ENCODE measurements around the gene UBE2G1. TPM values are rescaled to one million over a fixed set of nuclear protein-coding genes. Genes with fewer than 3 reads are reported as not detected.
A peak's percentile ranks its signal among the peaks of the same experiment; 100 is the strongest.

UBE2G1 gene
- total and polyA plus RNA-seq, 7 donors: 54.6 to 239 (median 152) TPM

DNA sequence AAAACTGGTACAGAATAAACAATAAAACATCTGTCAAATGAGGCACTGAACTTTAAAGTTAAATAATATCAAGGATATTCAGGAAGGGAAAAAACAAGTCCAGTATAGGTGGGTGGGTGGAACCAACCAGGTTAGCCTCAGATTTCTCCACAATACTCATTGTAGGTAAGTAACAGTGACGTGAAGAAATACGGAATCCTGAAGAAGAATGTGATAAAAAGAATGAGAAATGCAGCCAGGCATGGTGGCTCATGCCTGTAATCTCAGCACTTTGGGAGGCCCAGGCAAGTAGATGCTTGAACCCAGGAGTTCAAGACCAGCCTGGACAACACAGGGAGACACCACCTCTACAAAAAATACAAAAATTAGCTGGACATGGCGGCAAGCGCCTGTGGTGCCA is 47.3 kb downstream of the UBE2G1 start:
- Histone ChIP-seq H3K27me3 (ENCODE audit: insufficient read depth in 3 of 3, low read length in 2 of 3) (no peaks in the 10 kb centered on the region), H3K27ac (peak overlapping the region; percentile 66), H3K4me3 (no peak overlapping the region), H3K36me3 (ENCODE audit: insufficient read depth in 1 of 2, low read depth in 1 of 2) (peaks cover 0 to 18% of the 10 kb centered on the region in 2 donors), H3K4me1 (peaks cover 79% of the 10 kb centered on the region), H3K9me3 (no peaks in the 10 kb centered on the region)
- ATAC-seq (no peak), DNase-seq (no peak)
- intact Hi-C loops (cut with DNase I): loop anchor here (5.0 kb wide), 2 partner anchors 33 to 43 kb away; no protein-coding TSS in a partner anchor
- TF ChIP-seq CTCF (IDR thresholded peaks at IDR 0.05): no peak
- WGBS, 3 donors: 75 to 89% (median 81%) methylated on average over 4 of the region's 4 CpGs

- Histone ChIP-seq H3K27me3 (ENCODE audit: insufficient read depth in 3 of 3, low read length in 2 of 3) (no peaks in the 10 kb centered on the region), H3K4me1 (peaks cover 79% of the 10 kb centered on the region), H3K9me3 (no peaks in the 10 kb centered on the region), H3K4me3 (peak overlapping the region; percentile 25), H3K27ac (peak overlapping the region; percentile 66), H3K36me3 (ENCODE audit: insufficient read depth in 1 of 2, low read depth in 1 of 2) (peaks cover 0 to 18% of the 10 kb centered on the region in 2 donors)
- ATAC-seq (no peak), DNase-seq (no peak)
- TF ChIP-seq CTCF (IDR thresholded peaks at IDR 0.05): no peak
- 25 to 43% (median 29%) methylated on average over 3 of the region's 3 CpGs for WGBS, 3 donors
- intact Hi-C loops (cut with DNase I): loop anchor here (5.0 kb wide), 2 partner anchors 34 to 44 kb away; no protein-coding TSS in a partner anchor
These were observed 47.9 kb downstream of the UBE2G1 start for GRCh38 chr17:4318596-4318995.

DNA sequence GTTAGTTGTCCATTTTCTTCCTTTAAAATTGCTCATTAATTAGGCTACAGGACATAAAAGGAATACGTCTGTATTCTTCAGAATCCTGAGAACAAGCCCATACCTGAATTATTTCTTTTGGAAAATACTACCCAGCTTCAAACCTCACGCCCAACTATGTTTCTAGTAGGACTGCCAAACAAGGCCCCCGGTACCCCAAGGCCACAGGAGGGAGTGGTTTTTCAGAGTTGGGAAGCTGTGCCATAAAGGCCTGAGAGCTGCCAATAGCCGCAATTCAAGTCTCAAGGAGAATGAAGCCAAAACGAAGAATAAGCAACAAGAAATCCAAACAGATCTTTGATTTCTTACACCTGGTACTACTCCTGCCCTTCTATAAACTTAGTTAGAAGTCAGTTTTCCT is 48.3 kb downstream of the UBE2G1 start:
- intact Hi-C loops (cut with DNase I): loop anchor here (5.0 kb wide), 2 partner anchors 34 to 44 kb away; no protein-coding TSS in a partner anchor
- ATAC-seq (no peak), DNase-seq (no peak)
- Histone ChIP-seq H3K9me3 (no peaks in the 10 kb centered on the region), H3K4me3 (peak overlapping the region; percentile 25), H3K27me3 (ENCODE audit: insufficient read depth in 3 of 3, low read length in 2 of 3) (no peaks in the 10 kb centered on the region), H3K27ac (peak overlapping the region; percentile 66), H3K4me1 (peaks cover 79% of the 10 kb centered on the region), H3K36me3 (ENCODE audit: insufficient read depth in 1 of 2, low read depth in 1 of 2) (peaks cover 0 to 15% of the 10 kb centered on the region in 2 donors)
- WGBS, 3 donors: 20 to 35% (median 21%) methylated on average over 5 of the region's 5 CpGs
- TF ChIP-seq CTCF (IDR thresholded peaks at IDR 0.05): no peak

DNA sequence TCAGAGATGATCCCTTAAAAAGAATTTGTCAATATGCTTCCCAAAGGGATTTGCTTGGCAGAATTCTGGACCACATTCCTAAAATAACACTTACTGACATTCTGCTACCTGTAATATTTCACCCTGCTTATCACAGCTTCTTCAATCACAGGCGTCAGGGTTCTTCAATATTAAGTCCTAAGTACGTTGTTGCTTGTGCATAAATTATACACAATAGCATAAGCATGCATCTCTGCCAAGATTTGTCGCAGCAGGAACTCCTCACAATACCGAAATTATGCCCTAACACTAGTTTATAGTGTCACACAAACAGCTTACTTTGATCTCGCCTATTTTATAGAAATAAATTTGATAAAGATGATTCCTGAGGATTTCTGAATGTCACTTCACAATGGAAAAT is 48.9 kb downstream of the UBE2G1 start:
- Histone ChIP-seq H3K9me3 (no peaks in the 10 kb centered on the region), H3K4me3 (no peak overlapping the region), H3K4me1 (peaks cover 79% of the 10 kb centered on the region), H3K36me3 (ENCODE audit: insufficient read depth in 1 of 2, low read depth in 1 of 2) (peaks cover 0 to 15% of the 10 kb centered on the region in 2 donors), H3K27ac (peak overlapping the region; percentile 66), H3K27me3 (ENCODE audit: insufficient read depth in 3 of 3, low read length in 2 of 3) (no peaks in the 10 kb centered on the region)
- intact Hi-C loops (cut with DNase I): loop anchor here (5.0 kb wide), 2 partner anchors 35 to 45 kb away; no protein-coding TSS in a partner anchor
- WGBS, 3 donors: 14 to 25% (median 23%) methylated on average over 5 of the region's 5 CpGs
- TF ChIP-seq CTCF (IDR thresholded peaks at IDR 0.05): no peak
- DNase-seq: no peak
- ATAC-seq: no peak

DNA sequence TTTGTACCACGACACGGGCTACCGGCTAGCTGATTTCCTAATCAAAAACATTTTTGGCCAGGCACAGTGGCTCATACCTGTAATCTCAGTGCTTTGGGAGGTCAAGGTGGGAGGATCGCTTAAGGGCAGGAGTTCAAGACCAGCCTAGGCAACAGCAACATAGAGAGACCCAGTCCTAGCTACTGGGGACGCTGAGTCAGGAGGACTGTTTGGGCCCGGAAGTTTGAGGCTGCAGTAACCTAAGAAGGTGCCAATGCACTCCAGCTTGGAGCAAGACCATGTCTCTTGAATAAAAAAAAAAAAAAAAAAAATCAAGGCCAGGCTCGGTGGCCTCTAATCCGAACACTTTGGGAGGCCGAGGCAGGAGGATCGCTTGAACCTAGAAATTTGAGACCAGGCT is 49.8 kb downstream of the UBE2G1 start:
- Histone ChIP-seq H3K27ac (peak overlapping the region; percentile 66), H3K4me3 (no peak overlapping the region), H3K4me1 (peaks cover 70% of the 10 kb centered on the region), H3K27me3 (ENCODE audit: insufficient read depth in 3 of 3, low read length in 2 of 3) (no peaks in the 10 kb centered on the region), H3K9me3 (no peaks in the 10 kb centered on the region), H3K36me3 (ENCODE audit: insufficient read depth in 1 of 2, low read depth in 1 of 2) (peaks cover 0 to 15% of the 10 kb centered on the region in 2 donors)
- ATAC-seq (peak; percentile 42 to 72 (median 66)), DNase-seq (no peak)
- WGBS, 3 donors: 50 to 73% (median 53%) methylated on average over 10 of the region's 10 CpGs
- TF ChIP-seq CTCF (IDR thresholded peaks at IDR 0.05): no peak
- intact Hi-C loops (cut with DNase I): loop anchor here (5.0 kb wide), 2 partner anchors 36 to 46 kb away; no protein-coding TSS in a partner anchor

Measured in psoas muscle (tissue), 8 donors.